NCI-H2081 treated with DMSO at 0.1 percent for 48 hours (cell line): ENCODE measurements around the gene CDCA3.

Experiments
- DNase-seq: peaks from one replicate; lab custom pipeline; 2025; lab: John Stamatoyannopoulos, UW

Gene CDCA3

GRCh38 chr12:6852651-6853354, 1.7 kb upstream of the CDCA3 start:
- DNase-seq: no peak

GRCh38 chr12:6851921-6852650, 1.0 kb upstream of the CDCA3 start, which contains the start of gene USP5:
Gene USP5 (plus strand): TSS chr12:6852150. CDS start chr12:6852180, 30 bp downstream.
- DNase-seq: peak; percentile 98

- DNase-seq: no peak
Observed at GRCh38 chr12:6850796-6851152, 312 bp downstream of the CDCA3 start.

- DNase-seq: no peak
Observed at GRCh38 chr12:6849976-6850560, 1.0 kb downstream of the CDCA3 start.

GRCh38 chr12:6849427-6849826, 1.7 kb downstream of the CDCA3 start:
- no peak for DNase-seq

GRCh38 chr12:6847676-6848075, 3.4 kb downstream of the CDCA3 start:
- no peak for DNase-seq

GRCh38 chr12:6846316-6846869, 4.7 kb downstream of the CDCA3 start:
- DNase-seq: no peak

- DNase-seq: no peak
Observed at GRCh38 chr12:6845395-6845794, 5.7 kb downstream of the CDCA3 start.

- DNase-seq: no peak
Observed at GRCh38 chr12:6843118-6843902, 7.8 kb downstream of the CDCA3 start.

- no peak for DNase-seq
Observed at GRCh38 chr12:6842075-6842474, 9.0 kb downstream of the CDCA3 start.

- DNase-seq: no peak
Observed at GRCh38 chr12:6840761-6841515, 10.1 kb downstream of the CDCA3 start, which contains the start of gene GNB3. Gene GNB3 (plus strand): TSS chr12:6840925. CDS start chr12:6841288, 363 bp downstream.

- DNase-seq: no peak
Observed at GRCh38 chr12:6840330-6840729, 10.8 kb downstream of the CDCA3 start.

- no peak for DNase-seq
Observed at GRCh38 chr12:6839482-6840201, 11.4 kb downstream of the CDCA3 start.

- DNase-seq: no peak
Observed at GRCh38 chr12:6838854-6839253, 12.2 kb downstream of the CDCA3 start.

- DNase-seq: no peak
Observed at GRCh38 chr12:6837370-6838060, 13.6 kb downstream of the CDCA3 start.

- no peak for DNase-seq
Observed at GRCh38 chr12:6836851-6837250, 14.2 kb downstream of the CDCA3 start.

- no peak for DNase-seq
Observed at GRCh38 chr12:6834873-6835272, 16.2 kb downstream of the CDCA3 start.

- DNase-seq: no peak
Observed at GRCh38 chr12:6834254-6834653, 16.8 kb downstream of the CDCA3 start.

- no peak for DNase-seq
Observed at GRCh38 chr12:6833189-6833890, 17.7 kb downstream of the CDCA3 start.
